ENCODE measurements around the gene KIAA0232. TPM values are rescaled to one million over a fixed set of nuclear protein-coding genes. Genes with fewer than 3 reads are reported as not detected.
A peak's percentile ranks its signal among the peaks of the same experiment; 100 is the strongest.

KIAA0232 gene
- total RNA-seq, 2 experiments from 2014 or later = 12.8 to 13.3 TPM

GRCh38 chr4:6878451-6879059 is 96.0 kb downstream of the KIAA0232 start:
- H3K4me1 Mint-ChIP-seq (ENCODE audit: low read depth) = no peaks in the 10 kb centered on the region
- H3K4me3 Mint-ChIP-seq = no peak overlapping the region
- CTCF ChIA-PET = interaction anchor here (7.5 kb wide), 1 partner anchor 159 kb away, joined by 205 read pairs; the partner anchor contains the start of gene BLOC1S4
- H3K36me3 Mint-ChIP-seq (ENCODE audit: low read depth) = peaks cover 27% of the 10 kb centered on the region
- peak overlapping the region; percentile 2 for H3K27ac Mint-ChIP-seq
- no peaks in the 10 kb centered on the region for H3K9me3 Mint-ChIP-seq
- ATAC-seq (no peak), DNase-seq (no peak)
- intact Hi-C loops (cut with micrococcal nuclease) = no loop called here
- no peak for TF ChIP-seq CTCF (IDR thresholded peaks at IDR 0.05)
- H3K27me3 Mint-ChIP-seq = no peaks in the 10 kb centered on the region
- POLR2A ChIA-PET = no interaction called here

- no peak overlapping the region for H3K27ac Mint-ChIP-seq
- CTCF ChIA-PET = interaction anchor here (1.7 kb wide), 1 partner anchor 160 kb away, joined by 5 read pairs; no protein-coding TSS in a partner anchor
- no peaks in the 10 kb centered on the region for H3K9me3 Mint-ChIP-seq
- no peak overlapping the region for H3K4me3 Mint-ChIP-seq
- DNase-seq = no peak
- no peak for ATAC-seq
- H3K4me1 Mint-ChIP-seq (ENCODE audit: low read depth) = no peaks in the 10 kb centered on the region
- H3K27me3 Mint-ChIP-seq = no peaks in the 10 kb centered on the region
- POLR2A ChIA-PET = no interaction called here
- intact Hi-C loops (cut with micrococcal nuclease) = no loop called here
- H3K36me3 Mint-ChIP-seq (ENCODE audit: low read depth) = peaks cover 25% of the 10 kb centered on the region
- TF ChIP-seq CTCF (IDR thresholded peaks at IDR 0.05) = no peak
Measured at GRCh38 chr4:6880691-6881090, 98.2 kb downstream of the KIAA0232 start.

- CTCF ChIA-PET = interaction anchor here (1.1 to 6.1 kb wide), 3 partner anchors 8 to 165 kb away, joined by 3 to 58 read pairs (median 5); no protein-coding TSS in a partner anchor
- no peaks in the 10 kb centered on the region for H3K4me1 Mint-ChIP-seq (ENCODE audit: low read depth)
- POLR2A ChIA-PET = interaction anchor here (0.7 kb wide), 1 partner anchor 23 kb away, joined by 5 read pairs; no protein-coding TSS in a partner anchor
- no peak for DNase-seq
- no peaks in the 10 kb centered on the region for H3K27me3 Mint-ChIP-seq
- no peak overlapping the region for H3K4me3 Mint-ChIP-seq
- peaks cover 23% of the 10 kb centered on the region for H3K36me3 Mint-ChIP-seq (ENCODE audit: low read depth)
- H3K9me3 Mint-ChIP-seq = no peaks in the 10 kb centered on the region
- TF ChIP-seq CTCF (IDR thresholded peaks at IDR 0.05) = no peak
- ATAC-seq = no peak
- intact Hi-C loops (cut with micrococcal nuclease) = no loop called here
- no peak overlapping the region for H3K27ac Mint-ChIP-seq
Measured at GRCh38 chr4:6881908-6882307, 99.4 kb downstream of the KIAA0232 start.

GRCh38 chr4:6884341-6884870 is 101.9 kb downstream of the KIAA0232 start:
- peaks cover 9% of the 10 kb centered on the region for H3K36me3 Mint-ChIP-seq (ENCODE audit: low read depth)
- no peaks in the 10 kb centered on the region for H3K4me1 Mint-ChIP-seq (ENCODE audit: low read depth)
- H3K9me3 Mint-ChIP-seq = no peaks in the 10 kb centered on the region
- H3K27ac Mint-ChIP-seq = no peak overlapping the region
- ChIA-PET CTCF (interaction anchor here (0.8 to 6.1 kb wide), 5 partner anchors 10 to 187 kb away, joined by 3 to 58 read pairs (median 9); no protein-coding TSS in a partner anchor), POLR2A (interaction anchor here (0.9 to 1.0 kb wide), 2 partner anchors 8 to 194 kb away, joined by 3 read pairs; no protein-coding TSS in a partner anchor)
- DNase-seq (no peak), ATAC-seq (no peak)
- no peaks in the 10 kb centered on the region for H3K27me3 Mint-ChIP-seq
- TF ChIP-seq CTCF (IDR thresholded peaks at IDR 0.05) = no peak
- intact Hi-C loops (cut with micrococcal nuclease) = no loop called here
- H3K4me3 Mint-ChIP-seq = no peak overlapping the region

All from activated CD8-positive, alpha-beta T cell treated with anti-CD3 and anti-CD28 coated beads for 36 hours (primary cell).